Astrocyte (in vitro differentiated cells and primary cell): ENCODE measurements around the gene LYPD6B. TPM values are rescaled to one million over a fixed set of nuclear protein-coding genes. Genes with fewer than 3 reads are reported as not detected.

Experiments used
- DNase-seq: peaks from one replicate; pipeline ENCODE4 v3.0.0-alpha.2; 2010; ENCODE audit warnings: low read depth
- FAIRE-seq: peaks from 2 replicates; lab custom pipeline; 2011; peaks lifted over from hg19 to GRCh38; lab: Jason Lieb, UNC
- H2AFZ ChIP-seq: 2 replicates; pipeline ENCODE4 v1.6.0; 2012; ENCODE audit warnings: low read depth, low read length, inconsistent platforms
- H3K27ac ChIP-seq: 2 replicates; pipeline ENCODE4 v1.5.1; 2011; ENCODE audit warnings: low read depth, low read length, inconsistent platforms
- H3K27me3 ChIP-seq: 2 replicates; pipeline ENCODE4 v1.6.0; 2011; ENCODE audit warnings: low read length, inconsistent platforms; ENCODE audit not compliant: insufficient read depth
- H3K36me3 ChIP-seq: 2 replicates; pipeline ENCODE4 v1.5.1; 2011; ENCODE audit warnings: low read length, inconsistent platforms; ENCODE audit not compliant: insufficient read depth
- H3K4me1 ChIP-seq: 2 replicates; pipeline ENCODE4 v1.5.1; 2011; ENCODE audit warnings: low read length, inconsistent platforms; ENCODE audit not compliant: insufficient read depth
- H3K4me2 ChIP-seq: 2 replicates; pipeline ENCODE4 v1.6.0; 2012; ENCODE audit warnings: low read length, inconsistent platforms
- H3K4me3 ChIP-seq: 2 replicates; pipeline ENCODE4 v1.5.1; 2011; ENCODE audit warnings: low read depth, mild to moderate bottlenecking, low read length, inconsistent platforms; ENCODE audit not compliant: insufficient read depth
- H3K79me2 ChIP-seq: 2 replicates; pipeline ENCODE4 v1.6.0; 2012; ENCODE audit warnings: mild to moderate bottlenecking, low read length, inconsistent platforms; ENCODE audit not compliant: insufficient read depth
- H3K9ac ChIP-seq: 2 replicates; pipeline ENCODE4 v1.6.0; 2012; ENCODE audit warnings: mild to moderate bottlenecking, low read length, inconsistent platforms
- H3K9me3 ChIP-seq: 2 replicates; pipeline ENCODE4 v1.5.1; 2012; ENCODE audit warnings: low read depth, mild to moderate bottlenecking, low read length, inconsistent platforms; ENCODE audit not compliant: insufficient read depth
- H4K20me1 ChIP-seq: 2 replicates; pipeline ENCODE4 v1.6.0; 2012; ENCODE audit warnings: low read length, inconsistent platforms; ENCODE audit not compliant: insufficient read depth
- H3K27ac Mint-ChIP-seq: one replicate; pipeline ENCODE4 v1.8.0; 2021; ENCODE audit warnings: mild to moderate bottlenecking, mixed read lengths; ENCODE audit not compliant: unreplicated experiment
- H3K27me3 Mint-ChIP-seq: one replicate; pipeline ENCODE4 v1.8.0; 2021; ENCODE audit warnings: low read depth, mixed read lengths; ENCODE audit not compliant: unreplicated experiment
- H3K36me3 Mint-ChIP-seq: one replicate; pipeline ENCODE4 v1.8.0; 2021; ENCODE audit warnings: low read depth, mixed read lengths; ENCODE audit not compliant: unreplicated experiment
- H3K4me1 Mint-ChIP-seq: one replicate; pipeline ENCODE4 v1.8.0; 2021; ENCODE audit warnings: low read depth, mixed read lengths; ENCODE audit not compliant: unreplicated experiment
- H3K4me3 Mint-ChIP-seq: one replicate; pipeline ENCODE4 v1.8.0; 2021; ENCODE audit warnings: mild to moderate bottlenecking, moderate library complexity, mixed read lengths; ENCODE audit not compliant: unreplicated experiment
- H3K9me3 Mint-ChIP-seq: one replicate; pipeline ENCODE4 v1.8.0; 2021; ENCODE audit warnings: mild to moderate bottlenecking, mixed read lengths; ENCODE audit not compliant: unreplicated experiment
- EZH2 ChIP-seq: IDR thresholded peaks from 2 replicates; pipeline ENCODE4 v1.6.1; 2012; ENCODE audit warnings: mild to moderate bottlenecking, low read length, inconsistent platforms; ENCODE audit not compliant: insufficient read depth
- total RNA-seq: library from RNA; stranded (reverse); gene quantifications from 2 replicates; pipeline ENCODE4 v1.2.1, GENCODE V29; 2021
- TF ChIP-seq, protein P1 (sequence below): IDR thresholded peaks from 2 replicates; pipeline ENCODE4 v1.5.1; 2011; ENCODE audit warnings: low read depth, mild to moderate bottlenecking, inconsistent platforms, low read length, moderate library complexity; ENCODE audit not compliant: insufficient read depth

The LYPD6B gene
- total RNA-seq, 1 donor from 2014 or later: 1.2 TPM

DNA sequence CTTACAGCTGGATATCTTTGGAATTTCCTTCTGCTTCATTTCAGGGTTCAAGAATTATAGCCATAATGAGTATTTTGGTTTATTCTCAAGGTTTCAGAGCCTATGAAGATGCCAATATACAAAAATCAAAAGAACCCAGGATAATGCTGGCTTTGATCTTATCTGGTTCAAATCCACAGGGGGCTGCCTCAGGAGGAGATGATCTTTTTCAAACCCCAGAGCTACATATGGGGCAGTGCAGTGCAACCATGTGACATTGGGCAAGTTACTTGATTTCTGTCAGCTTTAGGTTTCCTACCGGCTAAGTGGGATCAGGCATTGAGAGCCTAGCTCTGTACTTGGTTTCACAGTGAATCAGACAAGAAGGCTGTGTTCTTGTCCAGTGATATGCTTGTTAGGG lies 23.0 kb upstream of the LYPD6B start:
- DNase-seq (no peak), FAIRE-seq (no peak)
- H3K9ac ChIP-seq: no peak overlapping the region
- H3K4me3 ChIP-seq: no peak overlapping the region
- H4K20me1 ChIP-seq: no peaks in the 10 kb centered on the region
- no peaks in the 10 kb centered on the region for H3K4me1 ChIP-seq
- H3K9me3 ChIP-seq: no peaks in the 10 kb centered on the region
- TF ChIP-seq EZH2: no peak
- TF ChIP-seq, protein P1, sequence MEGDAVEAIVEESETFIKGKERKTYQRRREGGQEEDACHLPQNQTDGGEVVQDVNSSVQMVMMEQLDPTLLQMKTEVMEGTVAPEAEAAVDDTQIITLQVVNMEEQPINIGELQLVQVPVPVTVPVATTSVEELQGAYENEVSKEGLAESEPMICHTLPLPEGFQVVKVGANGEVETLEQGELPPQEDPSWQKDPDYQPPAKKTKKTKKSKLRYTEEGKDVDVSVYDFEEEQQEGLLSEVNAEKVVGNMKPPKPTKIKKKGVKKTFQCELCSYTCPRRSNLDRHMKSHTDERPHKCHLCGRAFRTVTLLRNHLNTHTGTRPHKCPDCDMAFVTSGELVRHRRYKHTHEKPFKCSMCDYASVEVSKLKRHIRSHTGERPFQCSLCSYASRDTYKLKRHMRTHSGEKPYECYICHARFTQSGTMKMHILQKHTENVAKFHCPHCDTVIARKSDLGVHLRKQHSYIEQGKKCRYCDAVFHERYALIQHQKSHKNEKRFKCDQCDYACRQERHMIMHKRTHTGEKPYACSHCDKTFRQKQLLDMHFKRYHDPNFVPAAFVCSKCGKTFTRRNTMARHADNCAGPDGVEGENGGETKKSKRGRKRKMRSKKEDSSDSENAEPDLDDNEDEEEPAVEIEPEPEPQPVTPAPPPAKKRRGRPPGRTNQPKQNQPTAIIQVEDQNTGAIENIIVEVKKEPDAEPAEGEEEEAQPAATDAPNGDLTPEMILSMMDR: no peak
- H3K79me2 ChIP-seq: no peaks in the 10 kb centered on the region
- H3K27ac Mint-ChIP-seq: no peak overlapping the region
- H2AFZ ChIP-seq: no peak overlapping the region
- no peak overlapping the region for H3K4me3 Mint-ChIP-seq
- H3K27me3 Mint-ChIP-seq: no peaks in the 10 kb centered on the region
- H3K4me2 ChIP-seq: no peak overlapping the region
- H3K36me3 Mint-ChIP-seq: peaks cover 3% of the 10 kb centered on the region
- H3K4me1 Mint-ChIP-seq: peaks cover 10% of the 10 kb centered on the region
- H3K27ac ChIP-seq: no peak overlapping the region
- no peaks in the 10 kb centered on the region for H3K9me3 Mint-ChIP-seq
- no peaks in the 10 kb centered on the region for H3K36me3 ChIP-seq
- no peaks in the 10 kb centered on the region for H3K27me3 ChIP-seq

DNA sequence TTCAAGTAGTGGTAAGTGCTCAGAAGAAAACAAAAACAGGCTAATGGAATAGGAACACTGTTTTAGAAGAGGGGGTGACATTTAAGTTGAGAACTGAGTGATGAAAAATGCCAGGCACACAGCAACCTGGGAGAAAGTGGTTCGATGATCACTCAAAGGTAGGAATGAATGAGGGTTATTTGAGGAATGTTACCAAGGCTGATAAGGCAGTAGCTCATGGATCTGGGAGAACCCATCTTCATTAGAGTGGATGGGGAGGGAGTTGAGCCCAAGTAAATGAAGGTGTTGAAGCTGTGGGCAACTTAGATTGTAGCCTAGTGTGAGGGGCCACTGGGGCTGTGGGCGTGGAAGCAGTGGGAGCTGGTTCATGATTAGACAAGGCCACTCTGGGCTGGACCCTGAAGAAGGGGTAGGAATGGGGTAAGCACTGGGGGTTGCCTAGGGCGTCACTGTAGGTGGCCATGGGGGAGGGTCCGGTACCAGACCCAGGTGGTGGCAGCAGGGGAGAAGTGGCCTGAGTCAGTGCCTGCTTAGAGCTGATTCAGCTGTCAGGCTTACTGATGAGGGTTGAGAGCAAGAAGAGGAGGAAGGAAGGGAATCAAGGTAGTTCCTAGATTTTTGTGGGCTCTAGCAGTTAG lies 22.5 kb upstream of the LYPD6B start:
- Histone ChIP-seq H3K27me3 (no peaks in the 10 kb centered on the region), H3K27ac (no peak overlapping the region), H3K9me3 (no peaks in the 10 kb centered on the region), H3K9ac (no peak overlapping the region), H3K4me2 (no peak overlapping the region), H3K79me2 (no peaks in the 10 kb centered on the region), H3K4me3 (no peak overlapping the region), H4K20me1 (no peaks in the 10 kb centered on the region), H3K4me1 (no peaks in the 10 kb centered on the region), H3K36me3 (no peaks in the 10 kb centered on the region), H2AFZ (no peak overlapping the region)
- Mint-ChIP-seq H3K9me3 (no peaks in the 10 kb centered on the region), H3K27ac (no peak overlapping the region), H3K36me3 (peaks cover 3% of the 10 kb centered on the region), H3K27me3 (no peaks in the 10 kb centered on the region), H3K4me3 (no peak overlapping the region), H3K4me1 (peaks cover 10% of the 10 kb centered on the region)
- DNase-seq: no peak
- TF ChIP-seq, protein P1: no peak
- no peak for TF ChIP-seq EZH2
- FAIRE-seq: no peak
